Left ventricle myocardium superior (tissue), 1 donor: Measurements from ENCODE around the gene ADGRE2. TPM values are rescaled to one million over a fixed set of nuclear protein-coding genes. Genes with fewer than 3 reads are reported as not detected.
"Not testable (repeated sequence)": the region's sequence is repeated elsewhere in the genome, so short reads cannot be mapped to it uniquely, and the experiment has no call there.

Experiments used
- ATAC-seq: fragments of 200-7000 bp; cut with Tn5 transposase; one replicate; pipeline ENCODE4 v1.9.1; 2020; ENCODE audit warnings: mild to moderate bottlenecking, moderate library complexity
- DNase-seq: peaks from one replicate; pipeline ENCODE4 v3.0.0-alpha.2; 2020
- intact Hi-C: fragments of 100-400 bp; cut with micrococcal nuclease; formaldehyde crosslinking; loops from one replicate; pipeline ENCODE4 v1.11.0; 2022
- total RNA-seq: library from RNA; stranded (reverse); fragmentation: NEBNext Ultra II Directional; extraction: Animal tissue kit (Norgen Biotek cat#: 25700); gene quantifications from one replicate; pipeline ENCODE4 v1.2.1, GENCODE V29; 2021
- donor health status: DM: no; HTN: yes; CAD: no; lungs with severe emphysema.

ADGRE2 gene
- total RNA-seq, 1 donor from 2014 or later, result 0.72 TPM

DNA sequence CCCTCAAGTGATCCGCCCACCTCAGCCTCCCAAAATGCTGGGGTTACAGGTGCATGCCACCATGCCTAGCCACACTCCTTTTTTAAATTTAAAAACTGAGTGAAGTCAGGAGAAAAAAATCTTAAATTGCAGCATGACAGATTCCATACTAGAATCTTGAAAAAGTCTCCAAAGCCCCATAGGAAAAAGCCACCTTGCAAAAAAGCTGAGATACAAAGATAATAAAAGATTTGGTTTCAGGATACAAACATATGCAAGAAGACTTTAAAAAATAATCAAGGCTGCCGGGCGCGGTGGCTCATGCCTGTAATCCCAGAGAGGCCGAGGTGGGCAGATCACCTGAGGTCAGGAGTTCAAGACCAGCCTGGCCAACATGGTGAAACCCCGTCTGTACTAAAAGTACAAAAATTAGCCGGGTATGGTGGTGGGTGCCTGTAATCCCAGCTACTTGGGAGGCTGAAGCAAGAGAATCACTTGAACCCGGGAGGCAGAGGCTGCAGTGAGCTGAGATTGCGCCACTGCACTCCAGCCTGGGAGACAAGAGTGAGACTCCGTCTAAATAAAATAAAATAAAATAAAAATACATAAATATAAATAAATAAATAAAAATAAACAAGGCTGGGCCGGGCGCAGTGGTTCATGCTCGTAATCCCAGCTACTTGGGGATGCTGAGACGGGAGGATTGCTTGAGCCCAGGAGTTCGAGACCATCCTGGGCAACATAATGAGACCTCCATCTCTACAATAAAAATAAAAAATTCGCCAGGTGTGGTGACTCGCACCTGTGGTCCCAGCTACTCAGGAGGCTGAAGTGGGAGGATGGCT, 3.6 kb upstream of the ADGRE2 start:
- ATAC-seq, intact Hi-C loops, DNase-seq: not testable (repeated sequence)

DNA sequence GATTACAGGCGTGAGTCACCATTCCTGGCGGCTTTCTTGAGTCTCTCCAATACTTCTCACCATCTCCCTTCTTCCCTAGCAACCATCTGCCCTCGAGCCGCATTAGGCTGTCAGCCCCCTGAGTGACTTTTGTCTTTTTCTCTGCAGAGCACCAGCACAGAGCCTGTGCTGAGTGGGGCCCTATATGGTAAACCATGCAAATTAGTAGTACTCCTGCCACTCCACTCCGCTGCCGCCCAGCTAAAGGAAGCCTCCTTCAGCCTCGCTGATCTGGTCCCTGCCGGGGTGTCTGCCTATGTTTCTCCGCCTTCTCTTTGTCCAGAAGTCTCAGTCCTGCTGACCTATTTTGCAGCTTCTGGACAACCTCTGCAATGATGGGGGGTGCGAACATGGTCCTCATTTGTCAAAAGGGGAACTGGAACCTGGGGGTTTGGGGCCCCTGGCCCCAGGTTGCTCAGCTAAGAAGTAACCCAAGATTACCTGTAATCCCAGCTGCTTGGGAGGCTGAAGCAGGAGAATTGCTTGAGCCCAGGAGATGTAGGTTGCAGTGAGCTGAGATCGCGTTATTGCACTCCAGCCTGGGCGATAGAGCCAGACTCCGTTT, 2.4 kb upstream of the ADGRE2 start:
- DNase-seq, intact Hi-C loops, ATAC-seq: not testable (repeated sequence)

DNA sequence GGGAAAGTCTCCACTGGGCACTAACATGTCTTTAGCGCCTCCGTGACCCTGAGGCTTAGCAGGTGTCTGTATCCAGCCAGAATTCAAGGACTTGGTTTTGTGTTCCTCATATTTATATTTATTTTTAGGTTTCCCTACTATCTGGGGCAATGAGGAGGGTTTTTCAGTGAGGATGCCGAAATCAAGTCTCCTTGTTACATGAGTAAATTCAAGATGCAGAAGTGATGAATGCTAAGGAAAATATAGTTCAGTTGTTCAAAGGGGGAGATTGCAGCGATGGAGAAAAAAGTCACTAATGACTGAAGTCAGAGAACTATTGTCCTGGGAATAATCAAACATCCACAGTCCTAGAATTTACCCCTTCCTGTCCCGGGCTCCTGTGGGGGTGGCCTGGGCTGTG, 791 bp upstream of the ADGRE2 start:
- no peak for DNase-seq
- intact Hi-C loops, result no loop called here
- no peak for ATAC-seq

DNA sequence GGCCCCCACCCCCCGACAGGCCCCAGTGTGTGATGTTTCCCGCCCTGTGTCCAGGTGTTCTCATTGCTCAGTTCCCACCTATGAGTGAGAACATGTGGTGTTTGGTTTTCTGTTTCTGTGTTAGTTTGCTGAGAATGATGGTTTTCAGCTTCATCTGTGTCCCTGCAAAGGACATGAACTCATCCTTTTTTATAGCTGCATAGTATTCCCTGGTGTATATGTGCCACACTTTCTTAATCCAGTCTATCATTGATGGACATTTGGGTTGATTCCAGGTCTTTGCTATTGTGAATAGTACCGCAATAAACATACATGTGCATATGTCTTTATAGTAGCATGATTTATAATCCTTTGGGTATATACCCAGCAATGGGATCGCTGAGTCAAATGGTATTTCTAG, 715 bp downstream of the ADGRE2 start:
- ATAC-seq, intact Hi-C loops, DNase-seq: not testable (repeated sequence)

DNA sequence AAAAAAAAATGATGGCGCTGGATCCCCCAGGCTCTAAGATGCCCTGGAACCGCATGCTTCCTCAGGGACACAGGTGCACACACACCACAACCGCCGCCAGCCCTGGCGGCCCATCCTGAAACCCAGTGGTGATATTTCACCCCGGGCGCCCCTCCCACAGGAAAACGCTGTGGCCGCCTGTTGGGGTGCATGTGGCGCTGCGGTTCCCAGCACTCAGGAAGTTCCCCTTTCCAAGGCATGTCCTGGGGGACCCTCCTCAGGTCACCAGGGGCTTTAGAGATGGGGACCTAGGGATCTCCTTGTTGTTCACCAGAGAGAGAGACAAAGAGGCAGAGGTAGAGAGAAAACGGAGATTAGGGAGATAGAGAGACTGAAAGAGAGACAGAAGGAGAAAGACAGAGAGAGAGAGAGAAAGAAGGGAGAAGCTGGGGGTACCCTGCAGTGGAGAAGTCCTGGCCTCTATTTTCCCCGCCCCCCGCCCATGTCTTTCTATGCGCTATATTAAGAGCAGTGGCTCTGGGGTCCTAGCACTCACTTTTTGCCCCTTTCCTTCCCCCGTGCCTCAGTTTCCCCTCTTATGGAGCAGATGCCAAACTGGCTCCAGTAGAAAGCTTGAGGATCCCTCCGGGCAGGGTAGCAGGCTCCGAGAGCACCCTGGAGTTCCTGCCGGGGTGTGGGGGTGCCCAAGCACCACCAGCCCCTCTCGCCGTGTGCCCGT, 2.3 kb downstream of the ADGRE2 start:
- ATAC-seq, result peak; percentile 34
- peak; percentile 53 for DNase-seq
- intact Hi-C loops, result no loop called here

DNA sequence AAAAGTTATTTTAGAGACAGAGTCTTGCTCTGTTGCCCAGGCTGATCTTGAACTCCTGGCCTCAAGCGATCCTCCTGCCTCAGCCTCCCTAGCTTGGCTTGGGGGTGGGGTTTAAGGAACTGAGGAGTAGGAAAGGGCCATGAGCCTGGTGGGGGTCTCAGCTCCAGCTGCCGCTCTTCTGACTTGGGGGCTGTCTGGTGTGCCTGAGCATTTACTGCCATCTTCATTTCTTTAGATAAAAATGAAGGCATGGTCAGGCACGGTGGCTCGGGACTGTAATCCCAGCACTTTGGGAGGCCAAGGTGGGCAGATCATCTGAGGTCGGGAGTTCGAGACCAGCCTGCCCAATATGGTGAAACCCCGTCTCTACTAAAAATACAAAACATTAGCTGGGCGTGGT, 3.0 kb downstream of the ADGRE2 start:
- DNase-seq, intact Hi-C loops, ATAC-seq: not testable (repeated sequence)

DNA sequence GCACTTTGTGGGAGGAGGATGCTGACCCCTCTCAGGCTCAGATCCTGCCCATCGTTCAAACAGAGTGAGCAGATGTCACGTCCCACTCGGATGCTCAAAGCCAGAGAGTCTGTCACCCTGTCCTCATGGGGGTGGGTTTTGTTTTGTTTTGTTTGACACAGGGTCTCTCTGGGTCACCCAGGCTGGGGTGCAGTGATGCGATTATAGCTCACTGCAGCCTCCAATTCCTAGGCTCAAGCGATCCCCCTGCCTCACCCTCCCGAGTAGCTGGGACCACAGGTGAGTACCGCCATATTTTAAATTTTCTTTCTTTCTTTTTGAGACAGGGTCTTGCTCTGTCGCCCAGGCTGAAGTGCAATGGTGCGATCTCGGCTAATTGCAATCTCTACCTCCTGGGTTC, 4.0 kb downstream of the ADGRE2 start:
- DNase-seq, result no peak
- ATAC-seq, result no peak
- intact Hi-C loops, result no loop called here

DNA sequence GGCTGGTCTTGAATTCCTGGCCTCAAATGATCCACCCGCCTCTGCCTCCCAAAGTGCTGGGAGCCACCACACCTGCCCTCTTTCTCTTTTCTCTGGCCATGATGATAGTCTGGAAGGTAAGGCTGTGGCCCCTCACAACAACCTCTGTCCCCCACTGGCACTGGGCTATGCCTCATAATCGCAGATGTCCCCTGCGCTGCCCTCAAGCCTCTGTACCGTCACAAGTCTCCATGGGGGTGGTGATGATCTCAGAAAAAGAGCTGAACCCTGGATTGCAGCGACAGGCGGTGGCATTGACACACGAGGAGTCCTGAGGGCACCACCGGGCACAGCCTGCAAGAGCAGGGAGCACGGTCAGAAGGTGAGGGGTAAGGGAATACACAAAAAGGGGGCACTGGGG, 4.6 kb downstream of the ADGRE2 start:
- ATAC-seq, DNase-seq, intact Hi-C loops: not testable (repeated sequence)

DNA sequence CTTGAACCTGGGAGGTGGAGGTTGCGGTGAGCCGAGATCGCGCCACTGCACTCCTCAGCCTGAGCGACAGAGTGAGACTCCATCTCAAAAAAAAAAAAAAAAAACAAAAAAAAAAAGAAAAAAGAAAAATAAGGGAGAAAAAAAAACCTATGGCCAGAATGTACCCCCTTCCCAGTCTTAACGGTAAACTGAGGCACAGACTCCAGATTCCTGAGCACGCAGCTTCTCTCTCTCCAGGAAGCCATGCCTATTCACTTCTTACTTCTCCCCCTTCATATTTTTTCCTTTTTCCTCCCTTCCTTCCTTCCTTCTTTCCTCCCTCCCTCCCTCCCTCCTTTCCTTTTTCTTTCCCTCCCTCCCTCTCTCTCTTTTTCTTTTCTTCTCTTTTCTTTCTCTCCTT, 5.4 kb downstream of the ADGRE2 start:
- ATAC-seq (no peak), DNase-seq (no peak)
- intact Hi-C loops, result no loop called here

DNA sequence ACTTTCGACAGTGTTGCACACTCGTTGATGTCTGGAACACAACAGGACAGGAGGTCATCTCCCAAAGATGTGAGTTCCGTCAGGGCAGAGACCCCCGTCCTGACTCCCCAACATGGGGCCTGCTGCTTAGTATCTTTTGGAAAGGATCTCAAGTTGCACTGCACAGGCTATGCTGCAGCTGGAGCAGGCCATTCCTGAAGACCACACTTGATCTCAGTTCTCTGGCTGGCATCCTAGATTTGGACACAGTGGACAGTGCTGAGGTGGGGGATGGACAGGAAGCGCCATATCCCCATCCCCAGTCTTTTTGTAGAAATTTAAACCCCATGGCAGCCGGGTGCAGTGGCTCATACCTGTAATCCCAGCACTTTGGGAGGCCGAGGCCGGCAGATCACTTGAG, 5.9 kb downstream of the ADGRE2 start:
- intact Hi-C loops, result no loop called here
- DNase-seq (no peak), ATAC-seq (no peak)

DNA sequence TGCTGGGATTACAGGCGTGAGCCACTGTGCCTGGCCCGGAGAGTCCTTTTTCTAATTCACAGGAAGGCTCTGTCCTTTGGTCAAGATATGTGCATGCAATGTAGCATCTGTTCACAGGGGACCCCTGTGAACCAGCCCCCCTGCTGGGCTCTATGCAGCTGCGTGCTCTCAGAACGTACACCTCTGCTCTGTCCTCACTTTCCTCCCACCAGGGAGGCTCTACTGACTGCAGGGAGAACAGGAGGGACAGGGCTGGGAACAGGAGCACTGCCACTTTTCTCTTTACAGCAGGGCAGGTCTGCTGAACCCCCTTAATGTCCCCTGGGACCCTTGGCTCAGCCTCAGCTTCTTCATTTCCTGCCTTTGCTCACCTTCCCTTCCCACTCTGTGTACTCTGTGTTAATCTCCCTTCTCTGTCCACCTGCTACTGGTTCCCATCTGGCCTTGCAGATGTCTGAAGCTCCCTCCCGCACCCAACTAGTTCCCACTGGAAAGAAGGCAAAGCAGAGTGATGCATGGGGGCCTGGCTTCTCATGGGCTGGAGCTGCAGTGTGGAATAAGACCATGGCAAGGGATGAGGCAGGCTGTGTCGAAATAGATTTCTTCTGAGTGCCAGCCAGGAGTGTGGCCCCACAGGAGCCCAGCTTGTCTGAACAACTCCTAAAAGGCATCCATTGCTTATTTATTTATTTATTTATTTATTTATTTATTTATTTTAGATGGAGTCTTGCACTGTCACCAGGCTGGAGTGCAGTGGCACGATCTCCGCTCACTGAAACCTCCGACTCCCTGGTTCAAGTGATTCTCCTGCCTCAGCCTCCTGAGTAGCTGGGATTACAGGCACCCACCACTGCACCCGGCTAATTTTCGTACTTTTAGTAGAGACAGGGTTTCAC, 7.2 kb downstream of the ADGRE2 start:
- ATAC-seq, result no peak
- DNase-seq, result no peak
- intact Hi-C loops, result no loop called here

DNA sequence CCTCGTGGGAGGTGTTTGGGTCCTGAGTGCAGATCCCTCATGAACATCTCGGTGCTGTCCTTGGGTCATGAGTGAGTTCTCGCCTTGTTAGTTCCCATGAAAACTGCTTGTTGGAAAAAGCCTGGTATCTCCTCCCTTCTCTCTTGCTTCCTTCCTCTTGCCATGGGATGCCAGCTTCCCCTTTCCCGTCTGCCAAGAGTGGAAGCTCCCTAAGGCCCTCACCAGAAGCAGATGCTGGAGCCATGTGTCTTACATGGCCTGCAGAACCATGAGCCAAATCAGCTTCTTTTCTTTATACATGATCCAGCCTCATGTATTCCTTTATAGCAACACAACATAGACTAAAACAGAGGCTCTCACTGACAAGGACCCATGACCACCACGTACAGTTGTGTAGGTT, 8.2 kb downstream of the ADGRE2 start:
- intact Hi-C loops, result no loop called here
- no peak for DNase-seq
- ATAC-seq, result no peak

DNA sequence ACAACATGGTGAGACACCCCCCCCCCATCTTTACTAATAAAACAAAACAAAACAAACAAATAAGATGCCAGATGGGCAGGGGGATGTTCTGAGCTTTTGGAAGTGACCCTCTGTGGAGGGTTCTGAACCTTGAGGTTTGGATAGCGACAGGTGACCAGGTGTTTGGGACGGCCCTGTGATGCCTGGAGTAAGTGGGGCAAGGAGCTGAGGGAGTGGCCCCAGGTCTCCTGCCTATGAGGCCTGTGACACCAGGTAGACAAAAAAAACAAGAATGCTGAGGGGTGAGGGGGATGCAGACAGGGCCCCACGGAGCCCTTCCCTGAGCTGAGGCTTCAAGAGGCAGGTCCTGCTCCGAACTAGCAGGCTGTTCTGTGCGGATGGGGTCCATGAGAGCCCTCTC, 9.2 kb downstream of the ADGRE2 start:
- DNase-seq, result no peak
- ATAC-seq, result no peak
- intact Hi-C loops, result no loop called here

DNA sequence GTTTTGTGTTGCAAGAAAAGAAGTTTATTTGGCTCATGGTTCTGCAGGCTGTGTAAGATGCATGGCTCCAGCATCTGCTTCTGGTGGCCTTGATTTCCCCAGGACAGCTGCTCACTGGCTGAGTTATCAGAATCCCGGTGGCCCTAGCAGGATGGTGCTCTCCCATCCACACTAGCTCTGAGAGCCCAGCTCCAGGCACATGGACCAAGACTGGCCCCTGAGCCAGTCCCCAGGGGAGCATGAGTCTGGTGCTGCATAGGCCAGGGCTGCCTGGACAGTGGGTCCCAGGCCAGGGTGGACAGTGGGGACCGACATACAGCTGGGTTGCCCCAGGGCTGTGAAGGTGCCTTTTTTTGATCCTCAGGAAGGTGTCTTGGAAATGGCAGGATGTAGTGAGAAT, 10.4 kb downstream of the ADGRE2 start:
- ATAC-seq (no peak), DNase-seq (no peak)
- intact Hi-C loops, result no loop called here

DNA sequence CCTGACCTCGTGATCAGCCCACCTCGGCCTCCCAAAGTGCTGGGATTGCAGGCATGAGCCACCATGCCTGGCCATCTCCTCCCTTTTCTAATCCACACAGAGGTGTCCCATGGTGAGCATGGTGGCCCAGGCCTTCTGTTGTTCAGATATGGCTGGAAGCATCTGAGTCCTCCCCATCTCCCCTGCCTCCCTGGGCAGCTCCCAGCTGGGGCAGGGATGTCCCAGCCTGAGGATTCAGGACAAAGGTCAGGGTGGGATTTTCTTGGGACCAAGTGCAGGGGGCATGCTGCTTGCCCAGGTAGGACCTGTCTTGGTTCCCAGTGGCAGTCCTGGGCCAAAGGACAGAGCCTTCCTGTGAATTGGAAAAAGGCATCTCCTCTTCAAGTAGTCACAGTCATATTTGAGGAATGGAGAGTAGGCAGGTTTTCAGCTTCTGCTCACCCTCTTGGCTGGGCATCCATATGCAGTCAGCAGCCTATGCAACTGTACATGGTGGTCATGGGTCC, 10.8 kb downstream of the ADGRE2 start:
- DNase-seq, result no peak
- intact Hi-C loops, result no loop called here
- ATAC-seq, result no peak

DNA sequence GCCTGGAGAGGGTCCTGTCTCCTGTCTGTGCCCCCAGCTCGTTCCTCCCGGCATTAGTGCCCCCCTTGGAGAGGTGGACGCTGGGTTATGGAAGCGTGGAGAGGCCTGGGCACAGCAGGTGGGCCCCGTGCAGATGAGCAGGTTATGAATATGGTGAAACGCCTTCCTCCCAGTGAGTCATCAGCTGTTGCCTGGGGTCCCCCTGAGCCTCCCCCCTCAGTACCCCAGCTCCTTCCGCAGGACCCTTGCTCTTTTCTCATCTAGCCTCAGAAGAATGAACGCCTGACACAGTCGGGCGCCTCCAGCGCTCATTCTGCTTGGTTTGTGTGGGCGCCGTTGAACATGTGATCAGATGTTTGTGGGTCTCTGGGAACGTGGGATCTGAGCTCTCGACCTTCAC, 12.5 kb downstream of the ADGRE2 start:
- ATAC-seq, intact Hi-C loops, DNase-seq: not testable (repeated sequence)

DNA sequence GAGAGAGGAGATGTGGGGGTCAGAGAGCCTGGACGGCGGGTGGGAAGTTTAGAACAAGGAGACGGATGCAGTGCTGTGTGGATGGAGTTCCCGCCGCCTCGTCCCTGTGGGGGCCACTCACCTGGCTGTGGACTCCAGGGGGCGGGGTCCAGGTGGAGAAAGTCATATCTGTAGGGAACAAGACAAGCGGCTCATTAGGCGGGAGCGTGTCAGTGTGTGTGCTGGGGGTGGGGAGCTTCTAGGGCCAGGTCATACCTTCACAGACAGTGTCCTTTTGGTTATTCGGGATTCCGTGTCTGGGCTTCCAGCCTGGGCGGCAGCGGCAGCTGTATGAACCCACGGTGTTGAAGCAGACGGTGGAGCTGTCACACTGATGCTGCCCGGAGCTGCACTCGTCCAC, 13.0 kb downstream of the ADGRE2 start:
- DNase-seq, ATAC-seq, intact Hi-C loops: not testable (repeated sequence)

DNA sequence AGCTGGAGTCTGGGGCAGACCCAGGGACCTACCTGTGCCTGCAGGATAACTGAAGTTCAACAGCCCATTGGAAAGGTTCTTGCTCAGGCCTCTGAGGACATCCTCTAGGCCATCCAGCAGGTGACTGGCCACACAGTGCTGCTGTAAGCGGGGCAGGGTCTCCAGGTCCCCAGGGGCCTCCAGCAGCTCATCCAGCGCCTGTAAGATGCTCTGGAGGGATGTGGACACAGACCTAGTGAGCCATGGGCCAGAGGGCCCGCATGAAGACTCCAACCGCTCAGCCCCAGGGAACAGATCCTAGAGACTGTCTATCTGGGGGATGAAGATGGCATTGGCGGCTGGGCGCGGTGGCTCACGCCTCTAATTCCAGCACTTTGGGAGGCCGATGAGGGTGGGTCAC, 14.0 kb downstream of the ADGRE2 start:
- no peak for DNase-seq
- no peak for ATAC-seq
- intact Hi-C loops, result no loop called here

DNA sequence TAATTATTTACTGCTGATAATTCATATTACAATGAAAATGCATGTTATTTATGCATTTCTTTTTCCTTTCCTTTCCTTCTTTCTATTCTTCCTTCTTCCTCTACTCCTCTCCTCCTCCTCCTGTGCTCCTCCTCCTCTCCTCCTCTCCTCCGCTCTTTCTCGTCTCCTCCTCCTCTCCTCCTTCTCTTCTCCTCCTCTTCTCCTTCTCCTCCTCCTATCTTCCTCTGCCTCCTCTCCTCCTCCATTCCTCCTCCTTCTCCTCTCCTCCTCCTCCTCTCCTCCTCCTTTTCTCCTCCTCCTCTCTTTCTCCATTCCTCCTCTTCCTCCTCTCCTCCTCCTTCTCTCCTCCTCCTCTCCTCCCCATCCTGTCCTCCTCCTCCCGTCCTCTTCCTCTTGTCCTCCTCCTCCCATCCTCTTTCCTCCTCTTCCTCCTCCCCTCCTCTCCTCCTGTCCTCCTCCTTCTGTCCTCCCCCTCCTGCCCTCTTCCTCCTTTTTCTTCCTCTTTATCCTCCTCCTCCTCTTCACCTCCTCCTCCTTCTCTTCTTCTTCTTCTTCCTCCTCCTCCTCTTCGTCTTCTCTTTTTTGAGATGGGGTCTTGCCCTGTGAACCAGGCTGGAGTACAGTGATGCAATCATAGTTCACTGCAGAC, 14.7 kb downstream of the ADGRE2 start:
- ATAC-seq, result no peak
- DNase-seq, result no peak
- intact Hi-C loops, result no loop called here
